SH-SY5Y (cell line): ENCODE measurements around the gene CCDC158.

ENCODE experiments used
- GATA2 ChIP-seq: IDR thresholded peaks from 2 replicates; pipeline ENCODE4 v1.6.1; 2011; ENCODE audit warnings: mild to moderate bottlenecking, low read depth, low read length
- GATA3 ChIP-seq: IDR thresholded peaks from 2 replicates; pipeline ENCODE4 v1.6.1; 2011; ENCODE audit warnings: low read depth, mild to moderate bottlenecking, low read length, moderate library complexity

GRCh38 chr4:76354517-76355473 is 66.1 kb downstream of the CCDC158 start:
- TF ChIP-seq GATA3, result no peak
- no peak for TF ChIP-seq GATA2
